ENCODE results near the gene DPEP2.

DNA sequence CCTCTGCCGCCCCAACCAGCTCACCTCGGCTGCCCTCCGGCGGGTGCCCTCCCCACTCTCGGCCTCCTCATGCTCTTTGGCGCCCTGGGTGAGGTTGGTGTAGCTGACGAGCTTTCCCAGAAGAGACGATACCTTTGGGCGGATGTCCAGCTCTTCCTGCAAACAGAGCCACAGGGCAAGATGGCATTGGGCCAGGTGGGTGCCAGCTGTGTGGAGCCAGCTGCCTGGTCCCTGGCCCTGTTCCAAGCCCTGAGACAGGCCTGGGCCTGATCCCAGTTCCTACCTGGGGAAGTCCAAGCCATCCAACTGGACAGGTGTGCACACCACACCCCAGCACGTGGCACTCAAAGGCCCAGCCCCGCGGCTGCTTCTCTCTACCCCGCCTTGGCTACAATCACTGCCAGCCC lies 37.7 kb downstream of the DPEP2 start:
- TF ChIP-seq HDAC2 (CRISPR knock-in tag; IDR thresholded peaks at IDR 0.05) (no peak), EP300 (IDR thresholded peaks at IDR 0.05; ENCODE audit: low read depth in 2 of 2, low read length in 2 of 2) (no peak), EP300 (CRISPR knock-in tag; IDR thresholded peaks at IDR 0.05; ENCODE audit: borderline replicate concordance) (no peak), ZBTB7A (CRISPR knock-in tag; IDR thresholded peaks at IDR 0.05) (no peak), ZNF652 (CRISPR knock-in tag; IDR thresholded peaks at IDR 0.05; ENCODE audit: borderline replicate concordance, low read depth) (no peak), SMARCE1 (IDR thresholded peaks at IDR 0.05; ENCODE audit: borderline replicate concordance) (no peak), POLR2AphosphoS5 (IDR thresholded peaks at IDR 0.05; ENCODE audit: low read depth, low read length) (peak; percentile 15; the same call in 1 of the 2 replicates)
- TF ChIP-seq, protein P1, sequence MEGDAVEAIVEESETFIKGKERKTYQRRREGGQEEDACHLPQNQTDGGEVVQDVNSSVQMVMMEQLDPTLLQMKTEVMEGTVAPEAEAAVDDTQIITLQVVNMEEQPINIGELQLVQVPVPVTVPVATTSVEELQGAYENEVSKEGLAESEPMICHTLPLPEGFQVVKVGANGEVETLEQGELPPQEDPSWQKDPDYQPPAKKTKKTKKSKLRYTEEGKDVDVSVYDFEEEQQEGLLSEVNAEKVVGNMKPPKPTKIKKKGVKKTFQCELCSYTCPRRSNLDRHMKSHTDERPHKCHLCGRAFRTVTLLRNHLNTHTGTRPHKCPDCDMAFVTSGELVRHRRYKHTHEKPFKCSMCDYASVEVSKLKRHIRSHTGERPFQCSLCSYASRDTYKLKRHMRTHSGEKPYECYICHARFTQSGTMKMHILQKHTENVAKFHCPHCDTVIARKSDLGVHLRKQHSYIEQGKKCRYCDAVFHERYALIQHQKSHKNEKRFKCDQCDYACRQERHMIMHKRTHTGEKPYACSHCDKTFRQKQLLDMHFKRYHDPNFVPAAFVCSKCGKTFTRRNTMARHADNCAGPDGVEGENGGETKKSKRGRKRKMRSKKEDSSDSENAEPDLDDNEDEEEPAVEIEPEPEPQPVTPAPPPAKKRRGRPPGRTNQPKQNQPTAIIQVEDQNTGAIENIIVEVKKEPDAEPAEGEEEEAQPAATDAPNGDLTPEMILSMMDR (CRISPR knock-in tag; IDR thresholded peaks at IDR 0.05) = no peak
- TF ChIP-seq, protein P2, sequence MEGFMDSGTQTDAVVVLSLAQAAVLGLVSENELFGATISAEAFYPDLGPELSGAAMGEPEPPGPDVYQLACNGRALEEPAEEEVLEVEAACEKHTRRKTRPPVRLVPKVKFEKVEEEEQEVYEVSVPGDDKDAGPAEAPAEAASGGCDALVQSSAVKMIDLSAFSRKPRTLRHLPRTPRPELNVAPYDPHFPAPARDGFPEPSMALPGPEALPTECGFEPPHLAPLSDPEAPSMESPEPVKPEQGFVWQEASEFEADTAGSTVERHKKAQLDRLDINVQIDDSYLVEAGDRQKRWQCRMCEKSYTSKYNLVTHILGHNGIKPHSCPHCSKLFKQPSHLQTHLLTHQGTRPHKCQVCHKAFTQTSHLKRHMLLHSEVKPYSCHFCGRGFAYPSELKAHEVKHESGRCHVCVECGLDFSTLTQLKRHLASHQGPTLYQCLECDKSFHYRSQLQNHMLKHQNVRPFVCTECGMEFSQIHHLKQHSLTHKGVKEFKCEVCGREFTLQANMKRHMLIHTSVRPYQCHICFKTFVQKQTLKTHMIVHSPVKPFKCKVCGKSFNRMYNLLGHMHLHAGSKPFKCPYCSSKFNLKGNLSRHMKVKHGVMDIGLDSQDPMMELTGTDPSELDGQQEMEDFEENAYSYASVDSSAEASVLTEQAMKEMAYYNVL (CRISPR knock-in tag; IDR thresholded peaks at IDR 0.05; ENCODE audit: borderline replicate concordance) = no peak
- TF ChIP-seq, protein P3, sequence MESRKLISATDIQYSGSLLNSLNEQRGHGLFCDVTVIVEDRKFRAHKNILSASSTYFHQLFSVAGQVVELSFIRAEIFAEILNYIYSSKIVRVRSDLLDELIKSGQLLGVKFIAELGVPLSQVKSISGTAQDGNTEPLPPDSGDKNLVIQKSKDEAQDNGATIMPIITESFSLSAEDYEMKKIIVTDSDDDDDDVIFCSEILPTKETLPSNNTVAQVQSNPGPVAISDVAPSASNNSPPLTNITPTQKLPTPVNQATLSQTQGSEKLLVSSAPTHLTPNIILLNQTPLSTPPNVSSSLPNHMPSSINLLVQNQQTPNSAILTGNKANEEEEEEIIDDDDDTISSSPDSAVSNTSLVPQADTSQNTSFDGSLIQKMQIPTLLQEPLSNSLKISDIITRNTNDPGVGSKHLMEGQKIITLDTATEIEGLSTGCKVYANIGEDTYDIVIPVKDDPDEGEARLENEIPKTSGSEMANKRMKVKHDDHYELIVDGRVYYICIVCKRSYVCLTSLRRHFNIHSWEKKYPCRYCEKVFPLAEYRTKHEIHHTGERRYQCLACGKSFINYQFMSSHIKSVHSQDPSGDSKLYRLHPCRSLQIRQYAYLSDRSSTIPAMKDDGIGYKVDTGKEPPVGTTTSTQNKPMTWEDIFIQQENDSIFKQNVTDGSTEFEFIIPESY (CRISPR knock-in tag; IDR thresholded peaks at IDR 0.05) = no peak
- TF ChIP-seq, protein P4, sequence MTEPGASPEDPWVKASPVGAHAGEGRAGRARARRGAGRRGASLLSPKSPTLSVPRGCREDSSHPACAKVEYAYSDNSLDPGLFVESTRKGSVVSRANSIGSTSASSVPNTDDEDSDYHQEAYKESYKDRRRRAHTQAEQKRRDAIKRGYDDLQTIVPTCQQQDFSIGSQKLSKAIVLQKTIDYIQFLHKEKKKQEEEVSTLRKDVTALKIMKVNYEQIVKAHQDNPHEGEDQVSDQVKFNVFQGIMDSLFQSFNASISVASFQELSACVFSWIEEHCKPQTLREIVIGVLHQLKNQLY (CRISPR knock-in tag; IDR thresholded peaks at IDR 0.05) = no peak
- TF ChIP-seq, protein P5, sequence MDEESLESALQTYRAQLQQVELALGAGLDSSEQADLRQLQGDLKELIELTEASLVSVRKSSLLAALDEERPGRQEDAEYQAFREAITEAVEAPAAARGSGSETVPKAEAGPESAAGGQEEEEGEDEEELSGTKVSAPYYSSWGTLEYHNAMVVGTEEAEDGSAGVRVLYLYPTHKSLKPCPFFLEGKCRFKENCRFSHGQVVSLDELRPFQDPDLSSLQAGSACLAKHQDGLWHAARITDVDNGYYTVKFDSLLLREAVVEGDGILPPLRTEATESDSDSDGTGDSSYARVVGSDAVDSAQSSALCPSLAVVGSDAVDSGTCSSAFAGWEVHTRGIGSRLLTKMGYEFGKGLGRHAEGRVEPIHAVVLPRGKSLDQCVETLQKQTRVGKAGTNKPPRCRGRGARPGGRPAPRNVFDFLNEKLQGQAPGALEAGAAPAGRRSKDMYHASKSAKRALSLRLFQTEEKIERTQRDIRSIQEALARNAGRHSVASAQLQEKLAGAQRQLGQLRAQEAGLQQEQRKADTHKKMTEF (CRISPR knock-in tag; IDR thresholded peaks at IDR 0.05) = no peak
- TF ChIP-seq, protein P6, sequence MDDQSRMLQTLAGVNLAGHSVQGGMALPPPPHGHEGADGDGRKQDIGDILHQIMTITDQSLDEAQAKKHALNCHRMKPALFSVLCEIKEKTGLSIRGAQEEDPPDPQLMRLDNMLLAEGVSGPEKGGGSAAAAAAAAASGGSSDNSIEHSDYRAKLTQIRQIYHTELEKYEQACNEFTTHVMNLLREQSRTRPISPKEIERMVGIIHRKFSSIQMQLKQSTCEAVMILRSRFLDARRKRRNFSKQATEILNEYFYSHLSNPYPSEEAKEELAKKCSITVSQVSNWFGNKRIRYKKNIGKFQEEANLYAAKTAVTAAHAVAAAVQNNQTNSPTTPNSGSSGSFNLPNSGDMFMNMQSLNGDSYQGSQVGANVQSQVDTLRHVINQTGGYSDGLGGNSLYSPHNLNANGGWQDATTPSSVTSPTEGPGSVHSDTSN (CRISPR knock-in tag; IDR thresholded peaks at IDR 0.05; ENCODE audit: borderline replicate concordance) = no peak

Measured in HepG2 (cell line).